Neural progenitor cell (in vitro differentiated cells): ENCODE data around the gene TNFSF8. TPM values are rescaled to one million over a fixed set of nuclear protein-coding genes. Genes with fewer than 3 reads are reported as not detected.

ENCODE experiments used
- DNase-seq: peaks from one replicate; pipeline ENCODE4 v3.0.0-alpha.2; 2016; ENCODE audit warnings: low spot score
- H2AFZ ChIP-seq: fragments of 200-600 bp; sonication (generic); replicated peaks from 2 replicates; pipeline ENCODE4 v1.6.1; 2016; ENCODE audit warnings: antibody characterized with exemption
- H3F3A ChIP-seq: fragments of 200-600 bp; sonication (generic); 2 replicates; pipeline ENCODE4 v1.6.1; 2016; ENCODE audit warnings: antibody characterized with exemption, low read depth
- H3K27ac ChIP-seq: fragments of 200-600 bp; sonication (generic); 2 replicates; pipeline ENCODE4 v1.5.1; 2016; ENCODE audit warnings: mild to moderate bottlenecking
- H3K27me3 ChIP-seq: fragments of 200-600 bp; sonication (generic); 2 replicates; pipeline ENCODE4 v1.6.1; 2016; ENCODE audit warnings: mild to moderate bottlenecking, moderate library complexity
- H3K36me3 ChIP-seq: fragments of 200-600 bp; sonication (generic); 2 replicates; pipeline ENCODE4 v1.5.1; 2016
- H3K4me1 ChIP-seq: fragments of 200-600 bp; sonication (generic); 2 replicates; pipeline ENCODE4 v1.6.1; 2016; ENCODE audit warnings: mixed run types
- H3K4me2 ChIP-seq: fragments of 200-600 bp; sonication (generic); 2 replicates; pipeline ENCODE4 v1.6.1; 2016
- H3K4me3 ChIP-seq: fragments of 200-600 bp; sonication (generic); 2 replicates; pipeline ENCODE4 v1.5.1; 2016
- H3K79me2 ChIP-seq: fragments of 200-600 bp; sonication (generic); 2 replicates; pipeline ENCODE4 v1.6.1; 2016; ENCODE audit warnings: low read depth
- H3K9ac ChIP-seq: fragments of 200-600 bp; sonication (generic); 2 replicates; pipeline ENCODE4 v1.6.1; 2016
- H3K9me3 ChIP-seq: fragments of 200-600 bp; sonication (generic); 2 replicates; pipeline ENCODE4 v1.5.1; 2016; ENCODE audit warnings: low read depth
- H4K20me1 ChIP-seq: fragments of 200-600 bp; sonication (generic); 2 replicates; pipeline ENCODE4 v1.6.1; 2016; ENCODE audit warnings: low read depth
- H3K27ac Mint-ChIP-seq: 3 replicates; pipeline ENCODE4 v1.8.0; 2021; ENCODE audit warnings: mixed read lengths
- H3K27me3 Mint-ChIP-seq: 2 replicates; pipeline ENCODE4 v1.8.0; 2022; ENCODE audit warnings: low read depth, mild to moderate bottlenecking, inconsistent platforms, moderate library complexity, mixed read lengths; ENCODE audit not compliant: insufficient read depth
- H3K36me3 Mint-ChIP-seq: 3 replicates; pipeline ENCODE4 v1.8.0; 2021; ENCODE audit warnings: mixed read lengths
- H3K4me1 Mint-ChIP-seq: 3 replicates; pipeline ENCODE4 v1.8.0; 2021; ENCODE audit warnings: mixed read lengths
- H3K4me3 Mint-ChIP-seq: 3 replicates; pipeline ENCODE4 v1.8.0; 2021; ENCODE audit warnings: mild to moderate bottlenecking, moderate library complexity, mixed read lengths
- H3K9me3 Mint-ChIP-seq: 3 replicates; pipeline ENCODE4 v1.8.0; 2020; ENCODE audit warnings: mixed read lengths
- CTCF ChIP-seq: fragments of 200-600 bp; sonication (generic); IDR thresholded peaks from 2 replicates; pipeline ENCODE4 v1.5.1; 2017; ENCODE audit warnings: antibody characterized with exemption, mild to moderate bottlenecking
- EZH2 ChIP-seq: fragments of 200-600 bp; sonication (generic); IDR thresholded peaks from 2 replicates; pipeline ENCODE4 v1.6.1; 2017; ENCODE audit warnings: antibody characterized with exemption, mild to moderate bottlenecking, moderate library complexity
- EZH2phosphoT487 ChIP-seq: fragments of 200-600 bp; sonication (generic); IDR thresholded peaks from 2 replicates; pipeline ENCODE4 v1.6.1; 2017; ENCODE audit warnings: antibody characterized with exemption
- total RNA-seq: library from RNA; depleted of rRNA; stranded (reverse); fragments of >200 nt; gene quantifications from 2 replicates; pipeline ENCODE4 v1.2.3, GENCODE V29; 2015; ENCODE audit warnings: low replicate concordance

The TNFSF8 gene
- total RNA-seq, 1 donor from 2014 or later: not detected

DNA sequence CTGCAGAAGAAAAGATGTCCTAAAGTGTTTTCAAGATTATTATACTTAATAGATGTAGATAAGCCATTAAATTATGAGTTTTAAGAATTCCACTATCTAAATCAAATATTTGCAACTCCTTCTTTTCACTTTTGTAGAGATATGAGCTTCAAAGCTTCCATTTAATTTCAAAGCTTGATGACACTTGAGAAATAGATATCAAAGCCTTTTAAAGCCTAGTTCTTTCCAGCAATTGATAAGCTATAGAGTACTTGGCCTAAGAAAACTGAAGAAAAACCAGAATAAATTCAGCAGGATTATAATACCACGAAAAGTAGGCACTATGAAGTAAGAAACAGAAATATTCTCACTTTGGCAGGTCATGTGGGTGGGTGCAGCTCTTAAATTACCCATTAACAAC lies 1.7 kb downstream of the TNFSF8 start:
- TF ChIP-seq EZH2 (no peak), CTCF (no peak), EZH2phosphoT487 (no peak)
- H3K79me2 ChIP-seq: no peaks in the 10 kb centered on the region
- H3K4me1 ChIP-seq: no peaks in the 10 kb centered on the region
- Mint-ChIP-seq H3K27me3 (peaks cover 5% of the 10 kb centered on the region), H3K27ac (no peak overlapping the region), H3K4me3 (no peak overlapping the region), H3K36me3 (no peaks in the 10 kb centered on the region), H3K9me3 (no peaks in the 10 kb centered on the region), H3K4me1 (peaks cover 2% of the 10 kb centered on the region)
- no peak overlapping the region for H3K9ac ChIP-seq
- no peak overlapping the region for H3K27ac ChIP-seq
- DNase-seq: no peak
- H3K9me3 ChIP-seq: no peaks in the 10 kb centered on the region
- H4K20me1 ChIP-seq: no peaks in the 10 kb centered on the region
- peaks cover 96% of the 10 kb centered on the region for H3K27me3 ChIP-seq
- H3F3A ChIP-seq: no peaks in the 10 kb centered on the region
- no peak overlapping the region for H3K4me3 ChIP-seq
- no peak overlapping the region for H2AFZ ChIP-seq
- H3K4me2 ChIP-seq: no peak overlapping the region
- no peaks in the 10 kb centered on the region for H3K36me3 ChIP-seq

DNA sequence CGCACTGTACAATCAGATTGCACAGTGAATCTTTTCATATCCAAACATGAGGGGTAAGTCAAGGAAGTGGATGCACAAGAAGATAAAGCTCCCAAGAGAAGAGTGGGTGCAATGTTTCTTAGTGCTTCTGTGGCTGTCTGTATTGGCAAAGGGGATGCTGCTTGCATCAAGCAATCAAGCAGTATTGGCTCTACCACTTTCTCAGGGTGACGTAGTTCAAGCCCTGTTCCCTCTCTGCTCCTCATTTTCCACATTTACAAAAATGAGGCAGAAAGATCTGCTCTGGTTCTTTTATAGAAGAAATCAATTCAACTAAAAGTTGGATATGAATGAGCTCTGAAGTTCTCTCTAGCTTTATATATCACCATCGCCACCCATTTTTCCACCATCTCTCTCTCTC lies 2.3 kb downstream of the TNFSF8 start:
- Histone ChIP-seq H3K4me3 (no peak overlapping the region), H2AFZ (no peak overlapping the region), H3K4me2 (no peak overlapping the region), H3K36me3 (no peaks in the 10 kb centered on the region), H3K9ac (no peak overlapping the region), H3F3A (no peaks in the 10 kb centered on the region), H3K4me1 (no peaks in the 10 kb centered on the region), H3K27me3 (peaks cover 100% of the 10 kb centered on the region), H4K20me1 (no peaks in the 10 kb centered on the region), H3K9me3 (no peaks in the 10 kb centered on the region), H3K27ac (no peak overlapping the region), H3K79me2 (no peaks in the 10 kb centered on the region)
- H3K27me3 Mint-ChIP-seq: peaks cover 5% of the 10 kb centered on the region
- H3K4me3 Mint-ChIP-seq: no peak overlapping the region
- no peaks in the 10 kb centered on the region for H3K36me3 Mint-ChIP-seq
- no peak for DNase-seq
- TF ChIP-seq EZH2: no peak
- TF ChIP-seq CTCF: no peak
- TF ChIP-seq EZH2phosphoT487: no peak
- no peaks in the 10 kb centered on the region for H3K9me3 Mint-ChIP-seq
- no peak overlapping the region for H3K27ac Mint-ChIP-seq
- H3K4me1 Mint-ChIP-seq: peaks cover 2% of the 10 kb centered on the region

DNA sequence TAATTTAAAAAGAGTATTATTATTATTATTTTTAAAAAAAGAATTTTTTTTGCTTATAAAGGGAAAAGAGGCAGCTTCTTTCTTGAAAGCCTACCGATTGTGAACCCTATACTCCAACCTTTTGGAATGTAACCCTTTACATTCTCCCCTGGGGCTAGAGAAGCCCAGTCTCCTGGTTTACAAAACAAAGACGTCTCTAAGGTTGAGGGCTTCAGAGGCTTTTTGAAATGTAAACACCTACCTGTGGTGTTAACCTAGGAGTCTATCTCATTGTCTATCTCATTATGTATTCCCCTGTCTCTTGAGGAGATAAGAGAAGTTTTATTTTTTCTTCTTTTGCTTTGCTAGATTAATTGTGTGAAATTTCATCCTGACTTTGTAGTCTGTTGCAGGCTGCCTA lies 4.7 kb downstream of the TNFSF8 start:
- H3F3A ChIP-seq: no peaks in the 10 kb centered on the region
- Mint-ChIP-seq H3K27ac (no peak overlapping the region), H3K27me3 (peaks cover 4% of the 10 kb centered on the region), H3K36me3 (no peaks in the 10 kb centered on the region), H3K4me1 (peaks cover 2% of the 10 kb centered on the region), H3K4me3 (no peak overlapping the region), H3K9me3 (no peaks in the 10 kb centered on the region)
- H2AFZ ChIP-seq: no peak overlapping the region
- no peaks in the 10 kb centered on the region for H4K20me1 ChIP-seq
- DNase-seq: no peak
- H3K4me2 ChIP-seq: no peak overlapping the region
- H3K9me3 ChIP-seq: no peaks in the 10 kb centered on the region
- H3K4me3 ChIP-seq: no peak overlapping the region
- H3K27me3 ChIP-seq: peaks cover 100% of the 10 kb centered on the region
- no peaks in the 10 kb centered on the region for H3K79me2 ChIP-seq
- H3K4me1 ChIP-seq: no peaks in the 10 kb centered on the region
- no peak overlapping the region for H3K27ac ChIP-seq
- no peak for TF ChIP-seq CTCF
- TF ChIP-seq EZH2: no peak
- no peak for TF ChIP-seq EZH2phosphoT487
- no peaks in the 10 kb centered on the region for H3K36me3 ChIP-seq
- H3K9ac ChIP-seq: no peak overlapping the region
